ENCODE measurements around the gene MRPL53. TPM values are rescaled to one million over a fixed set of nuclear protein-coding genes. Genes with fewer than 3 reads are reported as not detected.
A peak's percentile ranks its signal among the peaks of the same experiment; 100 is the strongest.
"Not testable (repeated sequence)": the region's sequence is repeated elsewhere in the genome, so short reads cannot be mapped to it uniquely, and the experiment has no call there.

MRPL53 gene
- polyA plus RNA-seq, 1 donor from 2014 or later, result 144 TPM

- Mint-ChIP-seq H3K4me3 (peak overlapping the region; percentile 67 to 94 (median 91)), H3K4me1 (peaks cover 12 to 17% (median 15%) of the 10 kb centered on the region in 3 donors), H3K27me3 (peaks cover 35% of the 10 kb centered on the region), H3K9me3 (no peaks in the 10 kb centered on the region), H3K27ac (peak overlapping the region in 2 of 3 donors; percentile 41 to 86), H3K36me3 (no peaks in the 10 kb centered on the region)
Observed at GRCh38 chr2:74497777-74498499, 25.5 kb upstream of the MRPL53 start.

- Mint-ChIP-seq H3K27me3 (peaks cover 28% of the 10 kb centered on the region), H3K9me3 (no peaks in the 10 kb centered on the region), H3K4me1 (peaks cover 10 to 17% (median 12%) of the 10 kb centered on the region in 3 donors), H3K36me3 (no peaks in the 10 kb centered on the region), H3K27ac (no peak overlapping the region), H3K4me3 (peak overlapping the region in 3 of 4 donors; percentile 9 to 89 (median 48))
Observed at GRCh38 chr2:74496997-74497776, 24.7 kb upstream of the MRPL53 start.

- peak overlapping the region in 1 of 3 donors; percentile 81 for H3K27ac Mint-ChIP-seq
- peaks cover 22% of the 10 kb centered on the region for H3K27me3 Mint-ChIP-seq
- H3K4me1 Mint-ChIP-seq, result peaks cover 8 to 14% (median 12%) of the 10 kb centered on the region in 3 donors
- no peaks in the 10 kb centered on the region for H3K9me3 Mint-ChIP-seq
- peaks cover 4% of the 10 kb centered on the region for H3K36me3 Mint-ChIP-seq
- H3K4me3 Mint-ChIP-seq, result no peak overlapping the region
Observed at GRCh38 chr2:74495440-74495839, 23.0 kb upstream of the MRPL53 start.

GRCh38 chr2:74493546-74493945 is 21.1 kb upstream of the MRPL53 start:
- Mint-ChIP-seq H3K4me1 (peaks cover 3 to 6% (median 5%) of the 10 kb centered on the region in 3 donors), H3K4me3 (peak overlapping the region in 1 of 4 donors; percentile 20), H3K27ac (no peak overlapping the region), H3K36me3 (peaks cover 8% of the 10 kb centered on the region), H3K9me3 (no peaks in the 10 kb centered on the region), H3K27me3 (peaks cover 9% of the 10 kb centered on the region)

- H3K4me1 Mint-ChIP-seq, result peaks cover 0 to 1% (median 0%) of the 10 kb centered on the region in 3 donors
- H3K4me3 Mint-ChIP-seq, result no peak overlapping the region
- H3K27ac Mint-ChIP-seq, result peak overlapping the region in 1 of 3 donors; percentile 43
- H3K9me3 Mint-ChIP-seq, result no peaks in the 10 kb centered on the region
- H3K36me3 Mint-ChIP-seq, result peaks cover 8% of the 10 kb centered on the region
- no peaks in the 10 kb centered on the region for H3K27me3 Mint-ChIP-seq
Observed at GRCh38 chr2:74491648-74492544, 19.4 kb upstream of the MRPL53 start.

GRCh38 chr2:74489906-74490305 is 17.4 kb upstream of the MRPL53 start:
- H3K4me1 Mint-ChIP-seq, result peaks cover 0 to 5% (median 4%) of the 10 kb centered on the region in 3 donors
- H3K36me3 Mint-ChIP-seq, result peaks cover 10% of the 10 kb centered on the region
- H3K27ac Mint-ChIP-seq, result no peak overlapping the region
- no peak overlapping the region for H3K4me3 Mint-ChIP-seq
- H3K9me3 Mint-ChIP-seq, result no peaks in the 10 kb centered on the region
- H3K27me3 Mint-ChIP-seq, result no peaks in the 10 kb centered on the region

GRCh38 chr2:74488643-74489481 is 16.4 kb upstream of the MRPL53 start:
- H3K27ac Mint-ChIP-seq, result no peak overlapping the region
- peaks cover 10% of the 10 kb centered on the region for H3K36me3 Mint-ChIP-seq
- no peaks in the 10 kb centered on the region for H3K9me3 Mint-ChIP-seq

GRCh38 chr2:74486141-74486540 is 13.7 kb upstream of the MRPL53 start:
- no peaks in the 10 kb centered on the region for H3K9me3 Mint-ChIP-seq
- H3K27ac Mint-ChIP-seq, result no peak overlapping the region
- peaks cover 9% of the 10 kb centered on the region for H3K36me3 Mint-ChIP-seq
- H3K4me3 Mint-ChIP-seq, result no peak overlapping the region
- H3K4me1 Mint-ChIP-seq, result peaks cover 8 to 15% (median 14%) of the 10 kb centered on the region in 3 donors
- no peaks in the 10 kb centered on the region for H3K27me3 Mint-ChIP-seq

More at GRCh38 chr2:74488643-74489481, 16.4 kb upstream of the MRPL53 start:
- Mint-ChIP-seq H3K27me3 (no peaks in the 10 kb centered on the region), H3K4me1 (peaks cover 0 to 5% (median 4%) of the 10 kb centered on the region in 3 donors), H3K4me3 (no peak overlapping the region)

GRCh38 chr2:74483675-74484164 is 11.2 kb upstream of the MRPL53 start:
- not testable (repeated sequence) for H3K27me3 Mint-ChIP-seq, H3K9me3 Mint-ChIP-seq, H3K36me3 Mint-ChIP-seq
- Mint-ChIP-seq H3K27ac (peak overlapping the region in 2 of 3 donors; percentile 66 to 97), H3K4me1 (peaks cover 12 to 22% (median 20%) of the 10 kb centered on the region in 3 donors), H3K4me3 (peak overlapping the region; percentile 90 to 100 (median 100))

- peaks cover 6% of the 10 kb centered on the region for H3K36me3 Mint-ChIP-seq
- no peaks in the 10 kb centered on the region for H3K27me3 Mint-ChIP-seq
- no peaks in the 10 kb centered on the region for H3K9me3 Mint-ChIP-seq
- peak within 1 kb of the TSS; percentile 66 to 99 (median 97) for H3K27ac Mint-ChIP-seq
- H3K4me3 Mint-ChIP-seq, result peak within 1 kb of the TSS; percentile 90 to 100 (median 100)
- H3K4me1 Mint-ChIP-seq, result peaks cover 12 to 22% (median 20%) of the 10 kb centered on the region in 3 donors
Observed at GRCh38 chr2:74482801-74483674, 10.6 kb upstream of the MRPL53 start, which contains the start of the genes CCDC142 and TTC31. Gene CCDC142 (minus strand): TSS chr2:74482998. CDS start chr2:74482837, 161 bp downstream. Gene TTC31 (plus strand): TSS chr2:74483081. CDS start chr2:74483096, 15 bp downstream.

- H3K36me3 Mint-ChIP-seq, result peaks cover 6% of the 10 kb centered on the region
- no peaks in the 10 kb centered on the region for H3K9me3 Mint-ChIP-seq
- H3K4me1 Mint-ChIP-seq, result peaks cover 12 to 22% (median 20%) of the 10 kb centered on the region in 3 donors
- no peaks in the 10 kb centered on the region for H3K27me3 Mint-ChIP-seq
- peak overlapping the region; percentile 90 to 100 (median 100) for H3K4me3 Mint-ChIP-seq
- H3K27ac Mint-ChIP-seq, result peak overlapping the region; percentile 66 to 99 (median 97)
Observed at GRCh38 chr2:74481961-74482800, 9.7 kb upstream of the MRPL53 start.

GRCh38 chr2:74481431-74481830 is 9.0 kb upstream of the MRPL53 start:
- no peaks in the 10 kb centered on the region for H3K27me3 Mint-ChIP-seq
- H3K4me1 Mint-ChIP-seq, result peaks cover 12 to 20% (median 20%) of the 10 kb centered on the region in 3 donors
- H3K9me3 Mint-ChIP-seq, result no peaks in the 10 kb centered on the region
- H3K36me3 Mint-ChIP-seq, result peaks cover 8% of the 10 kb centered on the region
- no peak overlapping the region for H3K27ac Mint-ChIP-seq
- peak overlapping the region; percentile 83 to 100 (median 95) for H3K4me3 Mint-ChIP-seq

Data from IgD-negative memory B cell (primary cell).